ENCODE results near the gene OCA2. TPM values are rescaled to one million over a fixed set of nuclear protein-coding genes. Genes with fewer than 3 reads are reported as not detected.

The OCA2 gene
- total and polyA plus RNA-seq, 12 donors: 0.13 to 0.44 (median 0.23) TPM; not detected in 7

- Histone ChIP-seq H3K9me3 (replicated peaks in 1 of 3) (no peaks in the 10 kb centered on the region), H3K36me3 (replicated peaks in 1 of 2) (no peaks in the 10 kb centered on the region), H3K4me3 (no peak overlapping the region), H3K4me1 (replicated peaks in 1 of 2) (no peaks in the 10 kb centered on the region), H3K27me3 (no peaks in the 10 kb centered on the region), H3K27ac (no peak overlapping the region)
- no peak for TF ChIP-seq CTCF (IDR thresholded peaks at IDR 0.05)
- no peak for TF ChIP-seq POLR2A (IDR thresholded peaks at IDR 0.05)
- intact Hi-C loops (cut with DNase I): no loop called here
- WGBS, 4 donors: 81 to 95% (median 84%) methylated on average over 7 to 15 of the region's 15 CpGs
- DNase-seq: no peak
These were observed 322.6 kb downstream of the OCA2 start for GRCh38 chr15:27776501-27776900.

- Histone ChIP-seq H3K4me3 (no peak overlapping the region), H3K9me3 (replicated peaks in 1 of 3) (no peaks in the 10 kb centered on the region), H3K27me3 (no peaks in the 10 kb centered on the region), H3K4me1 (replicated peaks in 1 of 2) (no peaks in the 10 kb centered on the region), H3K27ac (no peak overlapping the region), H3K36me3 (replicated peaks in 1 of 2) (no peaks in the 10 kb centered on the region)
- DNase-seq: no peak
- 81 to 92% (median 82%) methylated on average over 9 of the region's 9 CpGs for WGBS, 4 donors
- TF ChIP-seq POLR2A (IDR thresholded peaks at IDR 0.05) (no peak), CTCF (IDR thresholded peaks at IDR 0.05) (no peak)
- intact Hi-C loops (cut with DNase I): no loop called here
These were observed 324.5 kb downstream of the OCA2 start for GRCh38 chr15:27774638-27775037.

GRCh38 chr15:27774191-27774590 lies 324.9 kb downstream of the OCA2 start:
- H3K27me3 ChIP-seq: no peaks in the 10 kb centered on the region
- H3K9me3 ChIP-seq (replicated peaks in 1 of 3): no peaks in the 10 kb centered on the region
- intact Hi-C loops (cut with DNase I): no loop called here
- 91 to 96% (median 92%) methylated on average over 2 to 6 of the region's 6 CpGs for WGBS, 4 donors
- H3K36me3 ChIP-seq (replicated peaks in 1 of 2): no peaks in the 10 kb centered on the region
- no peak for TF ChIP-seq POLR2A (IDR thresholded peaks at IDR 0.05)
- no peak for TF ChIP-seq CTCF (IDR thresholded peaks at IDR 0.05)
- DNase-seq: no peak
- H3K27ac ChIP-seq: no peak overlapping the region
- no peaks in the 10 kb centered on the region for H3K4me1 ChIP-seq (replicated peaks in 1 of 2)
- no peak overlapping the region for H3K4me3 ChIP-seq

GRCh38 chr15:27771892-27772291 lies 327.2 kb downstream of the OCA2 start:
- 85 to 93% (median 90%) methylated on average over 7 of the region's 7 CpGs for WGBS, 4 donors
- intact Hi-C loops (cut with DNase I): no loop called here
- no peaks in the 10 kb centered on the region for H3K36me3 ChIP-seq (replicated peaks in 1 of 2)
- H3K4me1 ChIP-seq (replicated peaks in 1 of 2): no peaks in the 10 kb centered on the region
- H3K27me3 ChIP-seq: no peaks in the 10 kb centered on the region
- H3K4me3 ChIP-seq: no peak overlapping the region
- H3K9me3 ChIP-seq (replicated peaks in 1 of 3): no peaks in the 10 kb centered on the region
- no peak for DNase-seq
- TF ChIP-seq CTCF (IDR thresholded peaks at IDR 0.05): no peak
- no peak overlapping the region for H3K27ac ChIP-seq
